ENCODE data around the gene FABP6. TPM values are rescaled to one million over a fixed set of nuclear protein-coding genes. Genes with fewer than 3 reads are reported as not detected.

The FABP6 gene
- 5.2 and 6.2 TPM in 2 replicates for total RNA-seq (2021)
- long read RNA-seq, partial matches to known transcripts = 3 of 4 reads
- long read RNA-seq, other reads (novel, unspliced or antisense) = 1 of 4 reads

- no peaks in the 10 kb centered on the region; the same call in 1 of the 2 replicates for H3K27me3 Mint-ChIP-seq (ENCODE audit: low read depth)
- no peak within 1 kb of the TSS for H3K27ac ChIP-seq (ENCODE audit: insufficient read length, low read depth, low read length)
- H2BK15ac ChIP-seq (ENCODE audit: low read depth, low read length) = no peak within 1 kb of the TSS
- peaks cover 4 to 8% of the 10 kb centered on the region in 2 experiments for H3K9me3 Mint-ChIP-seq
- no peak within 1 kb of the TSS for H2AFZ ChIP-seq (ENCODE audit: low read length)
- no peaks in the 10 kb centered on the region for H3K23me2 ChIP-seq (ENCODE audit: insufficient read length, low read depth, low read length, poor library complexity, severe bottlenecking)
- no peak within 1 kb of the TSS for H2BK12ac ChIP-seq (ENCODE audit: insufficient read length, low read depth, low read length)
- H3K79me1 ChIP-seq (ENCODE audit: insufficient read depth, low read depth, low read length, poor library complexity, severe bottlenecking) = no peaks in the 10 kb centered on the region
- WGBS (ENCODE audit: extremely low coverage, insufficient read length, low lambda C conversion rate) = no CpG with 5 or more reads among the region's 7 CpGs
- no peak within 1 kb of the TSS for H2BK20ac ChIP-seq (ENCODE audit: low read depth, low read length, poor library complexity, severe bottlenecking)
- H3K4me2 ChIP-seq (ENCODE audit: insufficient read depth, insufficient read length, low read length) = no peak within 1 kb of the TSS
- H3K27ac Mint-ChIP-seq = no peak within 1 kb of the TSS; a peak in 1 of 7 replicates
- peaks cover 4 to 6% (median 4%) of the 10 kb centered on the region in 3 experiments; a peak in 5 of 7 replicates for H3K36me3 Mint-ChIP-seq (ENCODE audit: insufficient read depth in 1 of 3, low read depth in 3 of 3)
- H3K4me1 Mint-ChIP-seq = peaks cover 7 to 12% of the 10 kb centered on the region in 2 experiments
- no peak within 1 kb of the TSS for H2AK5ac ChIP-seq (ENCODE audit: insufficient read length, low read length)
- no peak within 1 kb of the TSS for H3K56ac ChIP-seq (ENCODE audit: insufficient read length, low read depth, low read length)
- no peak for DNase-seq
- TF ChIP-seq CTCF (conservative IDR thresholded peaks at IDR 0.05) = no peak
- no peak within 1 kb of the TSS for H3K4ac ChIP-seq (ENCODE audit: low read depth, low read length)
- H4K8ac ChIP-seq (replicated peaks; ENCODE audit: insufficient read length, low read depth, low read length) = no peak within 1 kb of the TSS
- H3K9ac ChIP-seq (ENCODE audit: extremely low read depth, insufficient read length, low read length) = no peak within 1 kb of the TSS
- H3K23ac ChIP-seq (ENCODE audit: insufficient read length, low read depth, low read length) = no peak within 1 kb of the TSS
- H4K91ac ChIP-seq (ENCODE audit: insufficient read length, low read depth, low read length) = no peak within 1 kb of the TSS
- H2BK120ac ChIP-seq (ENCODE audit: low read depth, low read length, poor library complexity, severe bottlenecking) = no peak within 1 kb of the TSS
- no peaks in the 10 kb centered on the region for H3K79me2 ChIP-seq (ENCODE audit: insufficient read depth, low read length)
- no peak within 1 kb of the TSS for H3K18ac ChIP-seq (ENCODE audit: insufficient read length, low read depth, low read length)
- no peaks in the 10 kb centered on the region for H4K20me1 ChIP-seq (ENCODE audit: control insufficient read depth, insufficient read depth, insufficient read length)
- H3T11ph ChIP-seq (ENCODE audit: low read length) = no peak within 1 kb of the TSS
- no peak within 1 kb of the TSS for H4K5ac ChIP-seq (ENCODE audit: insufficient read length, low read depth, low read length)
- H3K9me3 ChIP-seq (ENCODE audit: control insufficient read depth, low read depth, low read length) = no peaks in the 10 kb centered on the region
- H2BK5ac ChIP-seq (ENCODE audit: insufficient read length, low read length) = no peak within 1 kb of the TSS
- H3K4me3 Mint-ChIP-seq = no peak within 1 kb of the TSS
- H3K27me3 ChIP-seq (ENCODE audit: insufficient read depth, low read length) = no peaks in the 10 kb centered on the region
- H3K14ac ChIP-seq (ENCODE audit: insufficient read depth, low read length) = no peak within 1 kb of the TSS
- 0 out of 2 replicates have a peak, but pooled peaks cover 3% of the 10 kb centered on the region for H3K4me1 ChIP-seq (ENCODE audit: insufficient read depth, low read length)
These were observed at the start of gene FABP6 for GRCh38 chr5:160229190-160229742. FABP6 (plus strand) TSS chr5:160229506; CDS start chr5:160229558, 52 bp downstream.

Data from H9 (cell line).